DND-41 (cell line): ENCODE data around the gene PRUNE1.

Source experiments
- ATAC-seq: fragments of 200-7000 bp; cut with Tn5 transposase; 3 replicates; pipeline ENCODE4 v1.9.1; 2021; ENCODE audit warnings: low read depth; ENCODE audit not compliant: insufficient read depth
- DNase-seq: peaks from one replicate; pipeline ENCODE4 v3.0.0-alpha.2; 2020
- H2AFZ ChIP-seq: 2 replicates; pipeline ENCODE4 v1.6.0; 2012; ENCODE audit warnings: low read depth, low read length
- H3K27ac ChIP-seq: 2 replicates; pipeline ENCODE4 v1.5.1; 2012; ENCODE audit warnings: low read length, inconsistent platforms
- H3K27me3 ChIP-seq: fragments of 200-600 bp; sonication (generic); 2 replicates; pipeline ENCODE4 v1.6.0; 2012; ENCODE audit warnings: low read length, mild to moderate bottlenecking, inconsistent platforms; ENCODE audit not compliant: insufficient read depth, poor library complexity
- H3K36me3 ChIP-seq: 2 replicates; pipeline ENCODE4 v1.5.1; 2012; ENCODE audit warnings: low read length, inconsistent platforms; ENCODE audit not compliant: insufficient read depth
- H3K4me1 ChIP-seq: 2 replicates; pipeline ENCODE4 v1.5.1; 2012; ENCODE audit warnings: mild to moderate bottlenecking, low read length; ENCODE audit not compliant: insufficient read depth
- H3K4me2 ChIP-seq: 2 replicates; pipeline ENCODE4 v1.6.0; 2012; ENCODE audit warnings: mild to moderate bottlenecking, moderate library complexity, low read length, inconsistent platforms; ENCODE audit not compliant: insufficient read depth
- H3K4me3 ChIP-seq, 2 experiments: fragments of 200-600 bp in 1 of 2; shearing (Covaris generic) in 1 of 2; 2 replicates each; pipeline ENCODE4 v1.5.1; 2012 to 2016; ENCODE audit warnings: inconsistent platforms in 2 of 2, low read length in 2 of 2, mild to moderate bottlenecking in 2 of 2, low read depth in 1 of 2, moderate library complexity in 1 of 2
- H3K79me2 ChIP-seq: 2 replicates; pipeline ENCODE4 v1.6.0; 2012; ENCODE audit warnings: low read length, inconsistent platforms; ENCODE audit not compliant: insufficient read depth
- H3K9ac ChIP-seq: 2 replicates; pipeline ENCODE4 v1.6.0; 2012; ENCODE audit warnings: low read depth, mild to moderate bottlenecking, inconsistent platforms, low read length, moderate library complexity
- H3K9me3 ChIP-seq: 2 replicates; pipeline ENCODE4 v1.5.1; 2012; ENCODE audit warnings: low read length, moderate library complexity, mild to moderate bottlenecking, inconsistent platforms; ENCODE audit not compliant: insufficient read depth, severe bottlenecking
- H4K20me1 ChIP-seq: 2 replicates; pipeline ENCODE4 v1.6.0; 2012; ENCODE audit warnings: low read length; ENCODE audit not compliant: insufficient read depth
- EZH2 ChIP-seq: IDR thresholded peaks from 3 replicates; pipeline ENCODE4 v1.6.1; 2012; ENCODE audit warnings: borderline replicate concordance, low read depth, mild to moderate bottlenecking, moderate library complexity, low read length, inconsistent platforms; ENCODE audit not compliant: severe bottlenecking
- TF ChIP-seq, protein P1 (sequence below): IDR thresholded peaks from 2 replicates; pipeline ENCODE4 v1.5.1; 2012; ENCODE audit warnings: borderline replicate concordance, low read length, moderate library complexity, mild to moderate bottlenecking; ENCODE audit not compliant: poor library complexity, severe bottlenecking; ENCODE audit errors: extremely low read depth

The PRUNE1 gene

DNA sequence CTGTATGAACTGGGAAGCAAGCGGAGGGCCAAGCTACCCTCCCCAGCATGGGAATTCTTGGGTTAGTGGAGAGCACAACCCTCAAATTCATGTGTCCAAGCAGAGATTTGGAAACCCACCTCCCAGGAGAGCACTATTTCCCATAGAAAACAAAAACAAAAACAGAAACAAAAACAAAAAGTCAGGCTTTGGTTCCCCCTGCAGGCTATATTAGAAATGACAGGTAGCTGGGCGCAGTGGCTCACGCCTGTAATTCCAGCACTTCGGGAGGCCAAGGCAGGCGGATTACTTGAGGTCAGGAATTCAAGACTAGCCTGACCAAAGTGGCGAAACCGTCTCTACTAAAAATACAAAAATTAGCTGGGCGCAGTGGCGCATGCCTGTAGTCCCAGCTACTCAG, 12.4 kb upstream of the PRUNE1 start:
- DNase-seq (peak; percentile 45), ATAC-seq (peak; percentile 66)
- Histone ChIP-seq H3K4me1 (peaks cover 8% of the 10 kb centered on the region), H3K4me2 (peak overlapping the region; percentile 66), H2AFZ (peak overlapping the region; percentile 93), H4K20me1 (no peaks in the 10 kb centered on the region), H3K4me3 (peak overlapping the region in 1 of 2 experiments; percentile 43; a peak in 1 of 4 replicates), H3K27me3 (no peaks in the 10 kb centered on the region), H3K9ac (peak overlapping the region; percentile 22; the same call in 1 of the 2 replicates), H3K36me3 (no peaks in the 10 kb centered on the region; the same call in 1 of the 2 replicates), H3K79me2 (no peaks in the 10 kb centered on the region), H3K9me3 (no peaks in the 10 kb centered on the region), H3K27ac (peak overlapping the region; percentile 60; the same call in 1 of the 2 replicates)
- TF ChIP-seq EZH2: no peak
- TF ChIP-seq, protein P1, sequence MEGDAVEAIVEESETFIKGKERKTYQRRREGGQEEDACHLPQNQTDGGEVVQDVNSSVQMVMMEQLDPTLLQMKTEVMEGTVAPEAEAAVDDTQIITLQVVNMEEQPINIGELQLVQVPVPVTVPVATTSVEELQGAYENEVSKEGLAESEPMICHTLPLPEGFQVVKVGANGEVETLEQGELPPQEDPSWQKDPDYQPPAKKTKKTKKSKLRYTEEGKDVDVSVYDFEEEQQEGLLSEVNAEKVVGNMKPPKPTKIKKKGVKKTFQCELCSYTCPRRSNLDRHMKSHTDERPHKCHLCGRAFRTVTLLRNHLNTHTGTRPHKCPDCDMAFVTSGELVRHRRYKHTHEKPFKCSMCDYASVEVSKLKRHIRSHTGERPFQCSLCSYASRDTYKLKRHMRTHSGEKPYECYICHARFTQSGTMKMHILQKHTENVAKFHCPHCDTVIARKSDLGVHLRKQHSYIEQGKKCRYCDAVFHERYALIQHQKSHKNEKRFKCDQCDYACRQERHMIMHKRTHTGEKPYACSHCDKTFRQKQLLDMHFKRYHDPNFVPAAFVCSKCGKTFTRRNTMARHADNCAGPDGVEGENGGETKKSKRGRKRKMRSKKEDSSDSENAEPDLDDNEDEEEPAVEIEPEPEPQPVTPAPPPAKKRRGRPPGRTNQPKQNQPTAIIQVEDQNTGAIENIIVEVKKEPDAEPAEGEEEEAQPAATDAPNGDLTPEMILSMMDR: peak; percentile 74

DNA sequence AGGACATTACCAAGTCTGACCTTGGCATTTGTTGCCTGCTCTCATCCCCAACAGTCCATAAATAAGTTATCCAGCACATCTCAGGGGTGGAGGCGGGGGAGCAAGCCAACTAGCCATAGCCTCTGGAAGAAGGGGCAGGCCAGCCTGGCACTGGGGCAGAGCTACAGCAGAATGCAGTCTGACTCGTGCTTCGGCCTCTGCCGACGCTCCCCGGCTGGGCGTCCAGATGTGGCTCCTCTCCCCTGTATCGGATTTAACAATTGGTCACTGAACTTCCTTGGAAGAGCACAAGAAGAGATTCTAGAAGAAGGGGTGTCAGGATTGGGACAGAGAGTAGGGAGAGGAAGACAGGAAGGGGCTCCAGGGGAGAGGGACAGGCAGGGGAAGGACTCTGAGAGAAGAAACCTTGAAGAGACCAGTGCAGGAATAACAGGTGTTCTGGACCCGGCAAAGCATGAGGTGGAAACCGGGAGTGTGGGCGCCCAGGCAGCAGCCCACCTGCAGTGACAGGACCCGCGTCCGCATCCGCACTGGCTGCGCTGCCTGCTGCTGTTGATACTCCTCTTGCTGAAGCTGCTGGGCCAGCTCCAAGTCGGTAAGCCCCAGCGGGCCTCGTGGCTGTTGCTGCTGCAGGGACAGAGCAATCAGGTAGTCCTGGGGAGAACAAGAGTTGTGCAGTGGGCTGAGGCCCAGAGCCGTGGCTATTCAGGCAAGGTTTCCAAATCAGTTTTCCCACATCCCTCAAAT, 10.9 kb upstream of the PRUNE1 start:
- TF ChIP-seq EZH2: no peak
- TF ChIP-seq, protein P1: no peak
- Histone ChIP-seq H3K4me3 (no peak overlapping the region), H3K36me3 (no peaks in the 10 kb centered on the region; the same call in 1 of the 2 replicates), H3K27ac (no peak overlapping the region), H3K79me2 (no peaks in the 10 kb centered on the region), H3K9me3 (no peaks in the 10 kb centered on the region), H2AFZ (no peak overlapping the region), H3K4me1 (peaks cover 9% of the 10 kb centered on the region), H4K20me1 (no peaks in the 10 kb centered on the region), H3K4me2 (no peak overlapping the region), H3K27me3 (no peaks in the 10 kb centered on the region), H3K9ac (no peak overlapping the region)
- DNase-seq (no peak), ATAC-seq (no peak)

DNA sequence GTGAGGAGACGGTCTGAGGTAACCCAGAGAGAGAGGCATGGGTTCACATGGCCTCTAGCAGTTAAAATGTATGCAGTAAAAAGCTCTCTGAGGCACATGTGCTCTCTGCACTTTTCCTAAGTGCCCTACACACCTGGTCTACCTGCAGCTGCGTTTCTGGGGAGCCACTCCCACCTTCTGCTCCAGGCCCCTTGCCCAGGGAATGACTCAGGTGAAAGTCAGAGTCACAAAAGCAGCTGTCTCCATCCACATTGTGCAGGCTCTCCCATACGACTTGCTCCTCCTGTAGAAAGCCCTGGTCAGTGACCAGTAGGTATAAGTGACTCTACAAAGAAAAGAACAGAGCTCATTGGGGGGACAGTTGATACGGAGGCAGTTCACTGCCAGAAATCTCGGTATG, 10.3 kb upstream of the PRUNE1 start:
- H3K4me3 ChIP-seq: no peak overlapping the region
- no peaks in the 10 kb centered on the region for H3K9me3 ChIP-seq
- H2AFZ ChIP-seq: no peak overlapping the region
- no peak overlapping the region for H3K4me2 ChIP-seq
- H3K27ac ChIP-seq: no peak overlapping the region
- H3K79me2 ChIP-seq: no peaks in the 10 kb centered on the region
- H3K4me1 ChIP-seq: peaks cover 16% of the 10 kb centered on the region
- H3K27me3 ChIP-seq: no peaks in the 10 kb centered on the region
- ATAC-seq: no peak
- no peak overlapping the region for H3K9ac ChIP-seq
- TF ChIP-seq, protein P1: no peak
- no peak for TF ChIP-seq EZH2
- H4K20me1 ChIP-seq: no peaks in the 10 kb centered on the region
- no peaks in the 10 kb centered on the region; the same call in 1 of the 2 replicates for H3K36me3 ChIP-seq
- no peak for DNase-seq
